ENCODE measurements around the gene CHAC1. TPM values are rescaled to one million over a fixed set of nuclear protein-coding genes. Genes with fewer than 3 reads are reported as not detected.

Gene CHAC1
- polyA plus RNA-seq, 1 donor from 2014 or later = 3.6 TPM

DNA sequence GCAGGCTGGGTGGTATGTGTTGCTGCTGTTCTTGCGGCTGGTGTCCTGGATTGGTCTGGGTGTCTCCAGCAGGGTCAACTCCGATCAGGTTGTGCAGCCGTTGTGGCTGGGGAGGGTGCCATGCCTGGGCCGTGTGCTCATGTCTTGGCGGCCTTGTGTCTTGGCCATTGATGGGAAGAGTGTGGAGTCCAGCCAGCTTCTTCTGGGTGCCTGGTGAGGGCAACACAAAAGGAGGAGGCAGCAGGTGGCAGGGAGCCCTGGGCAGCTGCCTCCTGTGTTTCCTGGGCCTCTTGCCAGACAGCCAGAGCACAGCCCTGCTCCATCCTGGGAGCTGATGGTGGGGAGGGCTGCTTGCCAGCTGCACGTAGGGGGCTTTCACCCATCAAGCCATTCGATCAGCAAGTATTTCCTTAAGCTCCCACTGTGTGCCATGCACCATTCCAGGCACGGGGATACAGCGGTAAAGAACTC is 4.3 kb downstream of the CHAC1 start:
- Histone ChIP-seq H3K27ac (ENCODE audit: low read length) (no peak overlapping the region), H4K20me1 (ENCODE audit: insufficient read depth) (no peaks in the 10 kb centered on the region), H3K9me3 (ENCODE audit: low read length) (no peaks in the 10 kb centered on the region), H3K9me2 (ENCODE audit: insufficient read depth, low read length) (no peaks in the 10 kb centered on the region), H2AFZ (ENCODE audit: low read depth, low read length) (no peak overlapping the region), H3F3A (ENCODE audit: insufficient read depth, low read length, poor library complexity, severe bottlenecking) (no peaks in the 10 kb centered on the region), H3K4me3 (ENCODE audit: low read length) (no peak overlapping the region), H3K4me2 (ENCODE audit: low read length) (no peak overlapping the region), H3K79me2 (replicated peaks; ENCODE audit: insufficient read depth, low read length) (no peaks in the 10 kb centered on the region), H3K27me3 (ENCODE audit: insufficient read depth, low read depth, low read length) (no peaks in the 10 kb centered on the region), H3K36me3 (ENCODE audit: insufficient read depth, low read length) (no peaks in the 10 kb centered on the region), H3K9ac (ENCODE audit: low read length) (no peak overlapping the region)
- TF ChIP-seq CTCF (IDR thresholded peaks at IDR 0.05; ENCODE audit: poor library complexity, severe bottlenecking) = no peak
- no peak for TF ChIP-seq POLR2AphosphoS5 (IDR thresholded peaks at IDR 0.05)
- no peak for TF ChIP-seq TAF1 (IDR thresholded peaks at IDR 0.05; ENCODE audit: low read depth)
- no peak for TF ChIP-seq EZH2 (IDR thresholded peaks at IDR 0.05; ENCODE audit: borderline replicate concordance, insufficient read depth, low read length, poor library complexity, severe bottlenecking)
- TF ChIP-seq MXI1 (conservative IDR thresholded peaks at IDR 0.05; ENCODE audit: poor library complexity, severe bottlenecking) = no peak
- TF ChIP-seq SMC3 (conservative IDR thresholded peaks at IDR 0.05; ENCODE audit: poor library complexity) = no peak
- TF ChIP-seq RAD21 (conservative IDR thresholded peaks at IDR 0.05) = no peak
- TF ChIP-seq, protein P1, sequence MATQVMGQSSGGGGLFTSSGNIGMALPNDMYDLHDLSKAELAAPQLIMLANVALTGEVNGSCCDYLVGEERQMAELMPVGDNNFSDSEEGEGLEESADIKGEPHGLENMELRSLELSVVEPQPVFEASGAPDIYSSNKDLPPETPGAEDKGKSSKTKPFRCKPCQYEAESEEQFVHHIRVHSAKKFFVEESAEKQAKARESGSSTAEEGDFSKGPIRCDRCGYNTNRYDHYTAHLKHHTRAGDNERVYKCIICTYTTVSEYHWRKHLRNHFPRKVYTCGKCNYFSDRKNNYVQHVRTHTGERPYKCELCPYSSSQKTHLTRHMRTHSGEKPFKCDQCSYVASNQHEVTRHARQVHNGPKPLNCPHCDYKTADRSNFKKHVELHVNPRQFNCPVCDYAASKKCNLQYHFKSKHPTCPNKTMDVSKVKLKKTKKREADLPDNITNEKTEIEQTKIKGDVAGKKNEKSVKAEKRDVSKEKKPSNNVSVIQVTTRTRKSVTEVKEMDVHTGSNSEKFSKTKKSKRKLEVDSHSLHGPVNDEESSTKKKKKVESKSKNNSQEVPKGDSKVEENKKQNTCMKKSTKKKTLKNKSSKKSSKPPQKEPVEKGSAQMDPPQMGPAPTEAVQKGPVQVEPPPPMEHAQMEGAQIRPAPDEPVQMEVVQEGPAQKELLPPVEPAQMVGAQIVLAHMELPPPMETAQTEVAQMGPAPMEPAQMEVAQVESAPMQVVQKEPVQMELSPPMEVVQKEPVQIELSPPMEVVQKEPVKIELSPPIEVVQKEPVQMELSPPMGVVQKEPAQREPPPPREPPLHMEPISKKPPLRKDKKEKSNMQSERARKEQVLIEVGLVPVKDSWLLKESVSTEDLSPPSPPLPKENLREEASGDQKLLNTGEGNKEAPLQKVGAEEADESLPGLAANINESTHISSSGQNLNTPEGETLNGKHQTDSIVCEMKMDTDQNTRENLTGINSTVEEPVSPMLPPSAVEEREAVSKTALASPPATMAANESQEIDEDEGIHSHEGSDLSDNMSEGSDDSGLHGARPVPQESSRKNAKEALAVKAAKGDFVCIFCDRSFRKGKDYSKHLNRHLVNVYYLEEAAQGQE (IDR thresholded peaks at IDR 0.05; ENCODE audit: borderline replicate concordance) = no peak
- TF ChIP-seq EP300 (conservative IDR thresholded peaks at IDR 0.05; ENCODE audit: poor library complexity, severe bottlenecking) = no peak

DNA sequence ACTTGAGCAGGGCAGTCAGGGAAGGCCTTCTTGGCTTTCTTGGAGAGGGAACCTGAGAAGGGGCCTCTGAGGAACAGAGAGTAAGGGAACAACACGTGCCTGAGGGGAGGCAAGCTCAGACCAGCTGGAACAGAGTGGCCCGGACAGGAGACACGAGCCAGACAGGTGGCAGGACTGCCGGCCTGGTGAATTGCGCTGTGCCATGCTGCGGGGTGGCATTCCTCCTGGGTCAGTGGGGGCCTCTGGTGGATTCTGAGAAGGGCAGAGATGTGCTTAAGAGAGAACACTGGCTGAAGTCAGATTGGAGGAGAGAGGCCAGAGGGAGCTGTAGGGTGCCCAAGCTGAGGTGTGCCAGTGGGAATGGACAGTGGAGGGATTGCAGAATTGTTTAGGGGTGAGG is 4.9 kb downstream of the CHAC1 start:
- Histone ChIP-seq H3K4me2 (ENCODE audit: low read length) (no peak overlapping the region), H4K20me1 (ENCODE audit: insufficient read depth) (no peaks in the 10 kb centered on the region), H3K79me2 (replicated peaks; ENCODE audit: insufficient read depth, low read length) (no peaks in the 10 kb centered on the region), H3K9ac (ENCODE audit: low read length) (no peak overlapping the region), H3K27me3 (ENCODE audit: insufficient read depth, low read depth, low read length) (no peaks in the 10 kb centered on the region), H3K36me3 (ENCODE audit: insufficient read depth, low read length) (no peaks in the 10 kb centered on the region), H3K4me3 (ENCODE audit: low read length) (no peak overlapping the region), H2AFZ (ENCODE audit: low read depth, low read length) (no peak overlapping the region), H3F3A (ENCODE audit: insufficient read depth, low read length, poor library complexity, severe bottlenecking) (no peaks in the 10 kb centered on the region), H3K9me2 (ENCODE audit: insufficient read depth, low read length) (no peaks in the 10 kb centered on the region), H3K27ac (ENCODE audit: low read length) (no peak overlapping the region), H3K9me3 (ENCODE audit: low read length) (no peaks in the 10 kb centered on the region)
- no peak for TF ChIP-seq MXI1 (conservative IDR thresholded peaks at IDR 0.05; ENCODE audit: poor library complexity, severe bottlenecking)
- TF ChIP-seq POLR2AphosphoS5 (IDR thresholded peaks at IDR 0.05) = no peak
- no peak for TF ChIP-seq EP300 (conservative IDR thresholded peaks at IDR 0.05; ENCODE audit: poor library complexity, severe bottlenecking)
- TF ChIP-seq TAF1 (IDR thresholded peaks at IDR 0.05; ENCODE audit: low read depth) = no peak
- TF ChIP-seq EZH2 (IDR thresholded peaks at IDR 0.05; ENCODE audit: borderline replicate concordance, insufficient read depth, low read length, poor library complexity, severe bottlenecking) = no peak
- TF ChIP-seq, protein P1 (IDR thresholded peaks at IDR 0.05; ENCODE audit: borderline replicate concordance) = no peak
- TF ChIP-seq SMC3 (conservative IDR thresholded peaks at IDR 0.05; ENCODE audit: poor library complexity) = no peak
- no peak for TF ChIP-seq RAD21 (conservative IDR thresholded peaks at IDR 0.05)
- TF ChIP-seq CTCF (IDR thresholded peaks at IDR 0.05; ENCODE audit: poor library complexity, severe bottlenecking) = no peak

Data from neural cell (in vitro differentiated cells).